ENCODE data around the gene ZNF75A. TPM values are rescaled to one million over a fixed set of nuclear protein-coding genes. Genes with fewer than 3 reads are reported as not detected.
"Not testable (repeated sequence)": the region's sequence is repeated elsewhere in the genome, so short reads cannot be mapped to it uniquely, and the experiment has no call there.

The ZNF75A gene
- 17.7 and 25.1 TPM in 2 replicates for total RNA-seq (2012; rRNA removed)

DNA sequence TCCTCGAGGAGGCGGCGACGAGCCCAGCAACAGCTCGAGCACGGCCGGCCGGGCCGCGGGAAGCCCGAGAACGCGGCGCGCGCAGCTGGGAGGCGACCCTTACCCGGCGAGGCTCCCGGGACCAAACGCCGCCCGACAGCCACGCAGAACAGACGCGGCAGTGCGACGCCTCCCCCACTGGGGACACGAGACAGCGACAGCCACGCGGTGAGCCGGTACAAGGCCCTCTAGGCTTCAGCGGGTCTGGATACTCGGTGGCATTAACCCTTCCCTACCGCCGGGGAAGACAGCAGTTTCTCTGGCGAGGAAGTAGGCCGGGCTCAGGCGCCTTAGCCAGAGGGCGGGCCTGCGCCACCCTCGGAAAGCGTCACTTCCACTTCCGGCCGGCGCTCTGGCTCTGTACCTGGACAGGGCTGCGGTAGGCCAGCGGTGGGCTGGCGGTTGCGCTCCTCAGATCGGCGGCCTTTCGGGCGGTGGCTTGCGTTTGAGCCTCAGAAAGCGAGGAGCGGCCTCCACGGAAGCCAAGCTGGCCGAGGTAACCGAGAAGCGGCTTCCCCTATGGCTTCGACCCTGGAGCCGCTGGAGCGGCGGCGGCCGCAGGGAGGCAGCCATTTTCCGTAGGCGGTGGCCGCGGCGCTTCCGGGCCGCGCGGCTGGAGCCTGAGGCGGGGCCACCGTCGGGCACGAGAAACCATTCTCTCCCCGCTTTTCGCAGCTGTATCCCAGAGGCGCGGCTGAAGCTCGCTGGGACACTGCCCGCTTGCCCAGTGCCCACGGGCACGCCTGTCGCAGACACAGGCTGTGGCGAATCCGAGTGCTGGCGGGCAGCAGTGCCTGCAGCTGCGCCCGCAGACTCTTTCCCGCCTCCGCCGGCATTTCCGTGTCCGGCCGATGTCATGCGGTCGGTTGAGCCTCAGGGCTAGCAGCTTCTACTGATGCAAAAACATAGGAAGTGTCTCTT is at the start of gene ZNF75A, which contains the start of gene TIGD7:
ZNF75A (plus strand) TSS at position 389 of the 960 bp plus-strand sequence. CDS start 2,932 bp downstream, outside the sequence.
TIGD7 (minus strand) TSS at position 322 of the 960 bp plus-strand sequence. CDS start 4,816 bp downstream, outside the sequence.
- peak within 1 kb of the TSS; percentile 90 for H3K9ac ChIP-seq (ENCODE audit: low read depth, low read length)
- peaks cover 51% of the 10 kb centered on the region for H3K36me3 ChIP-seq (ENCODE audit: insufficient read depth, low read length)
- H3K4me2 ChIP-seq (ENCODE audit: low read length) = peak within 1 kb of the TSS; percentile 82
- peak within 1 kb of the TSS; percentile 83 for H3K4me3 ChIP-seq (ENCODE audit: low read length)
- H3K4me1 ChIP-seq (ENCODE audit: control insufficient read depth, insufficient read depth, low read length) = peaks cover 10% of the 10 kb centered on the region
- no peaks in the 10 kb centered on the region for H3K27me3 ChIP-seq (ENCODE audit: control insufficient read depth, insufficient read depth, low read length)
- H3K9me3 ChIP-seq (replicated peaks; ENCODE audit: low read length) = peaks cover 20% of the 10 kb centered on the region

DNA sequence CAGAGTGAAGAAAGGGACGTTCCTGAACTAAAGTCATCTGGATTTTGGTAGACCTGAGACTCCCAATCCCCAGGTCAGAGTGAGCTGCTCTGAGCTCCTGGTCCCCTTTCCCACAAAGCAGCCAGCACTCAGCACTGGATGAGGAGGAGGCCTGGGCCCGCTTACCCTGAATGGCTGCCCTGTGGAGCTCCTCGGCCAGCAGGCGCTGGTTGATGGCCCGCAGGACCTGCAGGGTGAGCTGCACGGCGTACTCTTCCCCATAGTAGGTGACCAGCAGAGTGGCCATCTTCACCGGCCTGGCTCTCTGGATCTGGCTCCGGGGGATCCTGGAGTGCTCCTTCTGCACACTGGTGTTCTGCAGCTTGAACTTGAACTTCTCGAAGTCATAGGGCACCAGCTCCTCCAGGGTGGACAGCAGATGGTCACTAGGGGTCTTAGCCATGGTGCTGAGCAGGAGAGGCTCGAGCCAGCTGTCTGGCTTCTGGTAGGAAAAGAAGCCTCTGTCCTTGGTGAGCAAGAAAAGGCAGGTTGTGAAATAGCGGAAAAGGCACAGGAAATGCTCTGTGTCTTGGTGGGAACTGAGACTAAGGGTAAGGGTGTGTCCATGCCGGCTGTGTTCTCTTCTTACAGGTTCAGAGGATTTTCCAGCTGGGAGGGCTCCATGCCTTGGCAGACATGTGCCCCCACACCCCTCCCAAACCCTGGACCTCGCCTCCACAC is 49.0 kb upstream of the ZNF75A start, which contains the start of gene MEFV:
MEFV (minus strand) TSS at position 488 of the 720 bp plus-strand sequence; CDS start at position 442, 46 bp downstream.
- Histone ChIP-seq H3K4me1 (ENCODE audit: control insufficient read depth, insufficient read depth, low read length) (peaks cover 28% of the 10 kb centered on the region), H3K9me3 (replicated peaks; ENCODE audit: low read length) (no peaks in the 10 kb centered on the region), H3K27me3 (ENCODE audit: control insufficient read depth, insufficient read depth, low read length) (peaks cover 5% of the 10 kb centered on the region), H3K9ac (ENCODE audit: low read depth, low read length) (no peak within 1 kb of the TSS), H3K4me3 (ENCODE audit: low read length) (no peak within 1 kb of the TSS), H3K4me2 (ENCODE audit: low read length) (peak within 1 kb of the TSS; percentile 8), H3K36me3 (ENCODE audit: insufficient read depth, low read length) (no peaks in the 10 kb centered on the region)

DNA sequence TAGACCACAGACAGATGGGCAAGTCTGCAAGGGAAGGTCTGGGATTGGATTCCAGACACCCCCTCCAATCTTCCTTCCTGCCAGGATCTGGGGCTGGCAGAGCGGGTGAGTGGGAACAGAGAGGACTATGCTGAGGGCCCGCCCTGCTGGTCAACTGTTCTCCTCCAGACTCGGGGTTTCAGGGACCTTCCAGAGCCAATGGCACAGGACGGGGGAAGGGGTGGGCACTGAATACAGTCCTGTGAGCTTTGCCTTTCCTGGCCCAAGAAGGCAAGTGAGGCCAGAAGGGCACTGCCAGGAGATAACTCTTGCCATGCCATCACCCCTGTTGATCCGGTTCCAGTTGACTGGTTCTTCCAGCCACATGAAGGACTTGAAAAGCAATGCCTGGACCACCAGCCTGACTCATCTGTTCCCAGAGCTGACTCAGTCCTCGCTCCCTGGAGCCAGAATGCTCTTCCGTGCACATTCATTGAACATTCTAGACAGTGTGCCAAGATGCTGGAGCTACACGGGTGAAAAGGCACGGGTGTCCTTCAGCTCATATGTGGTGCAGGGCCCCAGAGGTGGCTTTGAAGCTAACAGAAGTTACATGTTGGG is 48.3 kb upstream of the ZNF75A start:
- no peaks in the 10 kb centered on the region for H3K9me3 ChIP-seq (replicated peaks; ENCODE audit: low read length)
- no peak overlapping the region for H3K4me3 ChIP-seq (ENCODE audit: low read length)
- no peak overlapping the region for H3K9ac ChIP-seq (ENCODE audit: low read depth, low read length)
- peak overlapping the region; percentile 7 for H3K4me2 ChIP-seq (ENCODE audit: low read length)
- peaks cover 5% of the 10 kb centered on the region for H3K27me3 ChIP-seq (ENCODE audit: control insufficient read depth, insufficient read depth, low read length)
- H3K4me1 ChIP-seq (ENCODE audit: control insufficient read depth, insufficient read depth, low read length) = peaks cover 28% of the 10 kb centered on the region
- no peaks in the 10 kb centered on the region for H3K36me3 ChIP-seq (ENCODE audit: insufficient read depth, low read length)

DNA sequence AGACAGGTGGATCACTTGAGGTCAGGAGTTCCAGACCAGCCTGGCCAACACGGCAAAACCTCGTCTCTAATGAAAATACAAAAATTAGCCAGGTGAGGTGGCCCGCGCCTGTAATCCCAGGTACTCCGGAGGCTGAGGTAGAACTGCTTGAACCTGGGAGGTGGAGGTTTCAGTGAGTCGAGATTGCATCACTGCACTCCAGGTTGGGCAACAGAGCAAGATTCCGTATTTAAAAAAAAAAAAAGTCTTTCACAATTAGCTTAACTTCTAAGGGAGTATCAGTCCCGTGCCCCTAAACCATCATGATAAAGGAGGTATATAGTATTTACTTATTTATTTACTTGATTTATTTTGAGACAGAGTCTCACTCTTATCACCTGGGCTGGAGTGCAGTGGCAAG is 45.5 kb upstream of the ZNF75A start:
- peaks cover 31% of the 10 kb centered on the region for H3K4me1 ChIP-seq (ENCODE audit: control insufficient read depth, insufficient read depth, low read length)
- no peaks in the 10 kb centered on the region for H3K9me3 ChIP-seq (replicated peaks; ENCODE audit: low read length)
- peaks cover 5% of the 10 kb centered on the region for H3K27me3 ChIP-seq (ENCODE audit: control insufficient read depth, insufficient read depth, low read length)
- H3K4me2 ChIP-seq (ENCODE audit: low read length) = no peak overlapping the region
- H3K4me3 ChIP-seq (ENCODE audit: low read length) = no peak overlapping the region
- H3K9ac ChIP-seq (ENCODE audit: low read depth, low read length) = no peak overlapping the region
- no peaks in the 10 kb centered on the region for H3K36me3 ChIP-seq (ENCODE audit: insufficient read depth, low read length)

DNA sequence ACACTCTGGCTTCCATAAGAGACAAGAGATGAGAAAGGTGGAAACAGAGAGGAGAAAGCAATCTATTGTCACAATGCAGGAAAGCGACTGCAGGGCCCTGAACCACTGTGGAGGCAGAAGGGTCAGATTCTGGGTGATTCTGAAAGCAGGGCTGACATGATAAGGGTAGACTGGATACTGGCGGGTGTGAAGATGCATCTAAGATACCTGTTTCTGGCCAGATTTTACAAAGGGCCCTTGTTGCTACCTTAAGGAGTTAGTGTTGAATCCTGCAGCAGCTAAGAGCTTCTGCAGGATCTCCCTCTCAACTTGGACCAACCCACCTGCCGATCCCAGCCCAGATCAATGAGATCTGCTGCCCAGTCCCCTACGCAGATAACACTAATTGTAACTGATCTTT is 42.8 kb upstream of the ZNF75A start:
- Histone ChIP-seq H3K27me3 (ENCODE audit: control insufficient read depth, insufficient read depth, low read length) (peaks cover 5% of the 10 kb centered on the region), H3K4me1 (ENCODE audit: control insufficient read depth, insufficient read depth, low read length) (peaks cover 21% of the 10 kb centered on the region), H3K4me3 (ENCODE audit: low read length) (no peak overlapping the region), H3K9ac (ENCODE audit: low read depth, low read length) (no peak overlapping the region), H3K9me3 (replicated peaks; ENCODE audit: low read length) (no peaks in the 10 kb centered on the region), H3K4me2 (ENCODE audit: low read length) (no peak overlapping the region), H3K36me3 (ENCODE audit: insufficient read depth, low read length) (no peaks in the 10 kb centered on the region)

GRCh38 chr16:3264137-3265036 is 40.9 kb upstream of the ZNF75A start:
- Histone ChIP-seq H3K9ac (ENCODE audit: low read depth, low read length) (peak overlapping the region; percentile 93), H3K4me1 (ENCODE audit: control insufficient read depth, insufficient read depth, low read length) (peaks cover 8% of the 10 kb centered on the region), H3K27me3 (ENCODE audit: control insufficient read depth, insufficient read depth, low read length) (no peaks in the 10 kb centered on the region), H3K9me3 (replicated peaks; ENCODE audit: low read length) (no peaks in the 10 kb centered on the region), H3K36me3 (ENCODE audit: insufficient read depth, low read length) (no peaks in the 10 kb centered on the region), H3K4me2 (ENCODE audit: low read length) (peak overlapping the region; percentile 91), H3K4me3 (ENCODE audit: low read length) (peak overlapping the region; percentile 91)

DNA sequence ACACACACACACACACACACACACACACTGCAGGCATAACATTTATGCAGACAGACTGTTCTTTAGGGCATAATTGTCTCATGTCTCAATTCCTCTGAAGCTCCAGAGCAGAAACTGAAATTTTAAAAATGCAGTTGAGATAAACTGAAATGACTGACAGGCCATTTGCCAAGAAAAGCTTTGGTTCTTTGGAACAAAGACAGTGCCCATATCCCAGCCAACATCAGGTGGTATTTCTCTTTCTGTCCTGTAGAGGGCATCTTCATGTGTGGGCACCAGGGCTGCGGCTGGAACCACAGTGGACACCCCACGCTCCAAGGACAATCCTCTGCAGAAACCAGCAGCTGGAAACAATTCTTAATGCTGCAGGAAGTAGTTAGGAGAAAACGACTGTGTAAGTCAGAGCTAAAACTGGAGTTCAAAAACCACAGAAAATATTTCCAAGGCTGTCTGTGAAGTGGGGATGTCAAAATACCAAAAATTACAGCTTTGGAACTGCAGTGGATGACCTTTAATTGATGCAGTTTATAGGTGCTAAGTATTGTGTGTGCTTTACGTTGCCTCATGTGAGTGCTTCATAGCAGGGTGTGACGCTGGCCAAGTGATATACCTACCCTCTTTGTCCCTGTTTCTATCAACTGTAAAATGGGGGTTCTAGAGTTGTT is 38.3 kb upstream of the ZNF75A start:
- H3K4me2 ChIP-seq (ENCODE audit: low read length) = no peak overlapping the region
- peaks cover 6% of the 10 kb centered on the region for H3K4me1 ChIP-seq (ENCODE audit: control insufficient read depth, insufficient read depth, low read length)
- no peak overlapping the region for H3K9ac ChIP-seq (ENCODE audit: low read depth, low read length)
- no peaks in the 10 kb centered on the region for H3K9me3 ChIP-seq (replicated peaks; ENCODE audit: low read length)
- H3K27me3 ChIP-seq (ENCODE audit: control insufficient read depth, insufficient read depth, low read length) = no peaks in the 10 kb centered on the region
- no peaks in the 10 kb centered on the region for H3K36me3 ChIP-seq (ENCODE audit: insufficient read depth, low read length)
- no peak overlapping the region for H3K4me3 ChIP-seq (ENCODE audit: low read length)

DNA sequence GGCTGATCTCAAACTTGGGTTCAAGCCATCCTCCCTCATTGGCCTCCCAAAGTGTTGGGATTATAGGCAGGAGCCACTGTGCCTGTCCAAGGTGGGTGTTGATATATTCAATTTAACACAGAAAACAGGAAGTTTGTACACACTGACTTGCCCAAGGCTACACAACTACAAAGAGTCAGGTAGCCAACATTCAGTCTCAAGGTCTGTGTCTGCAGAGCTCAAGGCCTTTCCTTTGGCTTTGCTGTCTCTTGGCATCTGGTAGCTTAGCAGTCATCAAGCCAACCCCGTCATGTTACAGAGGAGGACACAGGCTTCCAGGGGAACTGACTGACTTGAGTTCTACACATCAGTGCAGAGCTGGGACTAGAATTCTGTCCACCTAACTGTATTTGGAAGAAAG is 37.0 kb upstream of the ZNF75A start:
- H3K9ac ChIP-seq (ENCODE audit: low read depth, low read length) = no peak overlapping the region
- H3K4me3 ChIP-seq (ENCODE audit: low read length) = no peak overlapping the region
- no peaks in the 10 kb centered on the region for H3K36me3 ChIP-seq (ENCODE audit: insufficient read depth, low read length)
- no peak overlapping the region for H3K4me2 ChIP-seq (ENCODE audit: low read length)
- H3K27me3 ChIP-seq (ENCODE audit: control insufficient read depth, insufficient read depth, low read length) = no peaks in the 10 kb centered on the region
- H3K9me3 ChIP-seq (replicated peaks; ENCODE audit: low read length) = no peaks in the 10 kb centered on the region
- peaks cover 6% of the 10 kb centered on the region for H3K4me1 ChIP-seq (ENCODE audit: control insufficient read depth, insufficient read depth, low read length)

GRCh38 chr16:3270718-3271117 is 34.6 kb upstream of the ZNF75A start:
- not testable (repeated sequence) for H3K9me3 ChIP-seq (replicated peaks; ENCODE audit: low read length); H3K36me3 ChIP-seq (ENCODE audit: insufficient read depth, low read length); H3K9ac ChIP-seq (ENCODE audit: low read depth, low read length); H3K4me1 ChIP-seq (ENCODE audit: control insufficient read depth, insufficient read depth, low read length); H3K4me3 ChIP-seq (ENCODE audit: low read length); H3K27me3 ChIP-seq (ENCODE audit: control insufficient read depth, insufficient read depth, low read length); H3K4me2 ChIP-seq (ENCODE audit: low read length)

DNA sequence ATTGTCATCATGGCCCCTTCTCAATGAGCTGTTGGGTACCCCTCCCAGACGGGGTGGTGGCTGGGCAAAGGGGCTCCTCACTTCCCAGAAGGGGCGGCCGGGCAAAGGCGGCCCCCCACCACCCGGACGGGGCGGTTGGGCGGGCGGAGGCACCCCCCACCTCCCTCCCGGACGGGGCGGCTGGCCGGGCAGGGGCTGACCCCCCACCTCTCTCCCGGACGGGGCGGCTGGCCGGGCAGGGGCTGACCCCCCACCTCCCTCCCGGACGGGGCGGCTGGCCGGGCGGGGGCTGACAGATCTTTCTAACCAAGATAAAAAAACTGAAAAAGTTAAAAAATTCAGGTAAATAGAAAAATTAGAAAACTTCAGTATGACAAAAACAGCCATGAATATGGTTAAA is 34.0 kb upstream of the ZNF75A start:
- H3K9ac ChIP-seq (ENCODE audit: low read depth, low read length); H3K4me1 ChIP-seq (ENCODE audit: control insufficient read depth, insufficient read depth, low read length); H3K27me3 ChIP-seq (ENCODE audit: control insufficient read depth, insufficient read depth, low read length); H3K4me2 ChIP-seq (ENCODE audit: low read length); H3K36me3 ChIP-seq (ENCODE audit: insufficient read depth, low read length); H3K9me3 ChIP-seq (replicated peaks; ENCODE audit: low read length); H3K4me3 ChIP-seq (ENCODE audit: low read length): not testable (repeated sequence)
